ENCODE measurements around the gene RHBDD2.
"Not testable (repeated sequence)": the region's sequence is repeated elsewhere in the genome, so short reads cannot be mapped to it uniquely, and the experiment has no call there.

RHBDD2 gene

GRCh38 chr7:75842836-75843446 is 35.9 kb upstream of the RHBDD2 start:
- Histone ChIP-seq H3K79me1 (replicated peaks; ENCODE audit: low read length, poor library complexity, severe bottlenecking) (no peaks in the 10 kb centered on the region), H3K9ac (ENCODE audit: low read length) (peak overlapping the region; percentile 56), H3K4me1 (ENCODE audit: control insufficient read depth, insufficient read depth, low read depth, low read length) (peaks cover 2% of the 10 kb centered on the region), H3K36me3 (ENCODE audit: control insufficient read depth in 1 of 2, insufficient read depth in 2 of 2, low read depth in 1 of 2, low read length in 2 of 2) (no peaks in the 10 kb centered on the region), H2BK5ac (ENCODE audit: low read depth, low read length, poor library complexity, severe bottlenecking) (no peak overlapping the region), H3K4me3 (ENCODE audit: insufficient read depth in 1 of 2, low read depth in 1 of 2, low read length in 2 of 2) (peak overlapping the region in 1 of 2 experiments; percentile 16), H3K4me2 (ENCODE audit: low read length, poor library complexity, severe bottlenecking) (no peak overlapping the region), H3K27me3 (ENCODE audit: control insufficient read depth in 1 of 2, insufficient read depth in 1 of 2, low read length in 2 of 2) (peaks cover 0 to 5% of the 10 kb centered on the region in 2 experiments), H3K9me3 (ENCODE audit: control insufficient read depth, low read length) (no peaks in the 10 kb centered on the region), H4K8ac (ENCODE audit: low read length) (peak overlapping the region; percentile 21), H3K27ac (ENCODE audit: low read length, poor library complexity, severe bottlenecking) (no peak overlapping the region), H2BK12ac (ENCODE audit: low read length in 2 of 2) (peak overlapping the region; percentile 17 to 72), H2BK15ac (ENCODE audit: low read depth, poor library complexity, severe bottlenecking) (no peak overlapping the region), H2AFZ (ENCODE audit: low read depth, low read length) (no peak overlapping the region), H4K91ac (ENCODE audit: low read length) (peak overlapping the region; percentile 67), H3K23ac (ENCODE audit: low read length in 2 of 2) (no peak overlapping the region), H2AK5ac (ENCODE audit: low read length, severe bottlenecking) (no peak overlapping the region), H3K14ac (ENCODE audit: low read length in 2 of 2) (no peak overlapping the region), H3K18ac (ENCODE audit: low read depth in 1 of 2, low read length in 2 of 2) (peak overlapping the region; percentile 56 to 79), H2BK120ac (ENCODE audit: low read depth, low read length) (peak overlapping the region; percentile 91), H3K4ac (ENCODE audit: low read depth in 1 of 2, low read length in 2 of 2) (peak overlapping the region; percentile 35 to 45)
- 44% methylated on average over 6 of the region's 8 CpGs for WGBS
- DNase-seq, result peak; percentile 96

GRCh38 chr7:75843613-75844116 is 35.2 kb upstream of the RHBDD2 start:
- Histone ChIP-seq H3K9me3 (ENCODE audit: control insufficient read depth, low read length) (no peaks in the 10 kb centered on the region), H2AFZ (ENCODE audit: low read depth, low read length) (no peak overlapping the region), H3K27ac (ENCODE audit: low read length, poor library complexity, severe bottlenecking) (no peak overlapping the region), H3K4me1 (ENCODE audit: control insufficient read depth, insufficient read depth, low read depth, low read length) (peaks cover 2% of the 10 kb centered on the region), H3K4me3 (ENCODE audit: insufficient read depth in 1 of 2, low read depth in 1 of 2, low read length in 2 of 2) (no peak overlapping the region), H2BK15ac (ENCODE audit: low read depth, poor library complexity, severe bottlenecking) (peak overlapping the region; percentile 60), H3K27me3 (ENCODE audit: control insufficient read depth in 1 of 2, insufficient read depth in 1 of 2, low read length in 2 of 2) (peaks cover 0 to 5% of the 10 kb centered on the region in 2 experiments), H3K36me3 (ENCODE audit: control insufficient read depth in 1 of 2, insufficient read depth in 2 of 2, low read depth in 1 of 2, low read length in 2 of 2) (no peaks in the 10 kb centered on the region), H2BK120ac (ENCODE audit: low read depth, low read length) (peak overlapping the region; percentile 64), H4K91ac (ENCODE audit: low read length) (peak overlapping the region; percentile 82), H3K14ac (ENCODE audit: low read length in 2 of 2) (no peak overlapping the region), H3K4me2 (ENCODE audit: low read length, poor library complexity, severe bottlenecking) (no peak overlapping the region), H3K18ac (ENCODE audit: low read depth in 1 of 2, low read length in 2 of 2) (peak overlapping the region; percentile 81 to 82), H4K8ac (ENCODE audit: low read length) (peak overlapping the region; percentile 81), H3K79me1 (replicated peaks; ENCODE audit: low read length, poor library complexity, severe bottlenecking) (no peaks in the 10 kb centered on the region), H3K9ac (ENCODE audit: low read length) (no peak overlapping the region), H3K23ac (ENCODE audit: low read length in 2 of 2) (no peak overlapping the region), H2AK5ac (ENCODE audit: low read length, severe bottlenecking) (no peak overlapping the region), H3K4ac (ENCODE audit: low read depth in 1 of 2, low read length in 2 of 2) (peak overlapping the region; percentile 58 to 94), H2BK12ac (ENCODE audit: low read length in 2 of 2) (peak overlapping the region; percentile 85 to 100), H2BK5ac (ENCODE audit: low read depth, low read length, poor library complexity, severe bottlenecking) (no peak overlapping the region)
- WGBS, result 72% methylated on average over 7 of the region's 9 CpGs
- DNase-seq, result no peak

DNA sequence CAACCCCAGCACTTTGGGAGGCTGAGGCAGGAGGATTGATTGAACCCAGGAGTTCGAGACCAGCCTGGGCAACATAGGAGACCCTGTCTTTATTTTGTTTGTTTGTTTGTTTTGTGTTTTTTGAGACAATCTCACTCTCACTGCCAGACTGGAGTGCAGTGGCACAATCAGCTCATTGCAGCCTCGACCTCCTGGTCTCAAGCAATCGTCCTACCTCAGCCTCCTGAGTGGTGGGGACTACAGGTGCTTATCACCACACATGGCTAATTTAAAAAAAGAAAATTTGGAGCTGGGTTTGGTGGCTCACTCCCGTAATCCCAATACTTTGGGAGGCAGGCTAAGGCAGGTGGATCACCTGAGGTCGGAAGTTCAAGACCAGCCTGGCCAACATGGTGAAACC is 34.7 kb upstream of the RHBDD2 start:
- no peak for DNase-seq
- Histone ChIP-seq H2BK15ac (ENCODE audit: low read depth, poor library complexity, severe bottlenecking) (peak overlapping the region; percentile 60), H3K79me1 (replicated peaks; ENCODE audit: low read length, poor library complexity, severe bottlenecking) (no peaks in the 10 kb centered on the region), H3K27me3 (ENCODE audit: control insufficient read depth in 1 of 2, insufficient read depth in 1 of 2, low read length in 2 of 2) (peaks cover 0 to 5% of the 10 kb centered on the region in 2 experiments), H3K27ac (ENCODE audit: low read length, poor library complexity, severe bottlenecking) (no peak overlapping the region), H4K91ac (ENCODE audit: low read length) (peak overlapping the region; percentile 82), H3K4me1 (ENCODE audit: control insufficient read depth, insufficient read depth, low read depth, low read length) (peaks cover 2% of the 10 kb centered on the region), H3K14ac (ENCODE audit: low read length in 2 of 2) (no peak overlapping the region), H3K23ac (ENCODE audit: low read length in 2 of 2) (no peak overlapping the region), H3K18ac (ENCODE audit: low read depth in 1 of 2, low read length in 2 of 2) (peak overlapping the region; percentile 81 to 82), H2AK5ac (ENCODE audit: low read length, severe bottlenecking) (no peak overlapping the region), H2BK120ac (ENCODE audit: low read depth, low read length) (peak overlapping the region; percentile 64), H2AFZ (ENCODE audit: low read depth, low read length) (no peak overlapping the region), H2BK5ac (ENCODE audit: low read depth, low read length, poor library complexity, severe bottlenecking) (no peak overlapping the region), H3K9me3 (ENCODE audit: control insufficient read depth, low read length) (no peaks in the 10 kb centered on the region), H4K8ac (ENCODE audit: low read length) (peak overlapping the region; percentile 81), H3K4me2 (ENCODE audit: low read length, poor library complexity, severe bottlenecking) (no peak overlapping the region), H3K4me3 (ENCODE audit: insufficient read depth in 1 of 2, low read depth in 1 of 2, low read length in 2 of 2) (no peak overlapping the region), H3K4ac (ENCODE audit: low read depth in 1 of 2, low read length in 2 of 2) (peak overlapping the region; percentile 58 to 94), H3K9ac (ENCODE audit: low read length) (no peak overlapping the region), H2BK12ac (ENCODE audit: low read length in 2 of 2) (peak overlapping the region; percentile 85 to 100), H3K36me3 (ENCODE audit: control insufficient read depth in 1 of 2, insufficient read depth in 2 of 2, low read depth in 1 of 2, low read length in 2 of 2) (no peaks in the 10 kb centered on the region)
- WGBS, result 92% methylated on average over 5 of the region's 5 CpGs

- H3K9ac ChIP-seq (ENCODE audit: low read length); H3K4me2 ChIP-seq (ENCODE audit: low read length, poor library complexity, severe bottlenecking); H4K91ac ChIP-seq (ENCODE audit: low read length); H3K27ac ChIP-seq (ENCODE audit: low read length, poor library complexity, severe bottlenecking); H2AFZ ChIP-seq (ENCODE audit: low read depth, low read length); H3K79me1 ChIP-seq (replicated peaks; ENCODE audit: low read length, poor library complexity, severe bottlenecking); H3K36me3 ChIP-seq (ENCODE audit: control insufficient read depth in 1 of 2, insufficient read depth in 2 of 2, low read depth in 1 of 2, low read length in 2 of 2); H3K23ac ChIP-seq (ENCODE audit: low read length in 2 of 2); H2BK12ac ChIP-seq (ENCODE audit: low read length in 2 of 2); H4K8ac ChIP-seq (ENCODE audit: low read length); H3K9me3 ChIP-seq (ENCODE audit: control insufficient read depth, low read length); H2BK120ac ChIP-seq (ENCODE audit: low read depth, low read length); H3K27me3 ChIP-seq (ENCODE audit: control insufficient read depth in 1 of 2, insufficient read depth in 1 of 2, low read length in 2 of 2); H3K4me3 ChIP-seq (ENCODE audit: insufficient read depth in 1 of 2, low read depth in 1 of 2, low read length in 2 of 2); H2BK15ac ChIP-seq (ENCODE audit: low read depth, poor library complexity, severe bottlenecking); H3K4ac ChIP-seq (ENCODE audit: low read depth in 1 of 2, low read length in 2 of 2); DNase-seq; H3K14ac ChIP-seq (ENCODE audit: low read length in 2 of 2); H2BK5ac ChIP-seq (ENCODE audit: low read depth, low read length, poor library complexity, severe bottlenecking); H2AK5ac ChIP-seq (ENCODE audit: low read length, severe bottlenecking); H3K4me1 ChIP-seq (ENCODE audit: control insufficient read depth, insufficient read depth, low read depth, low read length): not testable (repeated sequence)
- 84% methylated on average over 6 of the region's 6 CpGs for WGBS
- peak overlapping the region; percentile 28 to 62 for H3K18ac ChIP-seq (ENCODE audit: low read depth in 1 of 2, low read length in 2 of 2)
Observed at GRCh38 chr7:75845132-75845531, 33.7 kb upstream of the RHBDD2 start.
